Fibroblast of skin of right biceps (primary cell): ENCODE results near the gene ADNP2.

ENCODE experiments used
- DNase-seq: peaks from one replicate; pipeline ENCODE4 v3.0.0-alpha.2; 2013

ADNP2 gene

GRCh38 chr18:80172056-80172455 is 63.0 kb downstream of the ADNP2 start:
- peak; percentile 44 for DNase-seq

GRCh38 chr18:80173060-80173459 is 64.0 kb downstream of the ADNP2 start:
- DNase-seq: no peak

GRCh38 chr18:80175451-80176204 is 66.6 kb downstream of the ADNP2 start:
- DNase-seq: no peak

- DNase-seq: peak; percentile 41
Observed at GRCh38 chr18:80176334-80177073, 67.4 kb downstream of the ADNP2 start.

- no peak for DNase-seq
Observed at GRCh38 chr18:80177128-80177527, 68.1 kb downstream of the ADNP2 start.

- no peak for DNase-seq
Observed at GRCh38 chr18:80178935-80179818, 70.1 kb downstream of the ADNP2 start.

GRCh38 chr18:80179857-80180558 is 70.9 kb downstream of the ADNP2 start:
- DNase-seq: no peak

- DNase-seq: no peak
Observed at GRCh38 chr18:80180778-80181564, 71.9 kb downstream of the ADNP2 start.

GRCh38 chr18:80181642-80182461 is 72.8 kb downstream of the ADNP2 start:
- DNase-seq: no peak

GRCh38 chr18:80182855-80183254 is 73.8 kb downstream of the ADNP2 start:
- DNase-seq: no peak

- DNase-seq: no peak
Observed at GRCh38 chr18:80183273-80184050, 74.4 kb downstream of the ADNP2 start.

- DNase-seq: no peak
Observed at GRCh38 chr18:80184243-80184772, 75.2 kb downstream of the ADNP2 start.

GRCh38 chr18:80185545-80185944 is 76.5 kb downstream of the ADNP2 start:
- DNase-seq: no peak

GRCh38 chr18:80187956-80188642 is 79.0 kb downstream of the ADNP2 start:
- no peak for DNase-seq

- no peak for DNase-seq
Observed at GRCh38 chr18:80188643-80189530, 79.8 kb downstream of the ADNP2 start.

- DNase-seq: no peak
Observed at GRCh38 chr18:80189531-80189865, 80.4 kb downstream of the ADNP2 start.
